ENCODE data around the gene DHRSX. TPM values are rescaled to one million over a fixed set of nuclear protein-coding genes. Genes with fewer than 3 reads are reported as not detected.

DHRSX gene
- total and polyA plus RNA-seq, 2 donors (not counting 1 experiment from before 2014, with no cell fraction given): 23.7 to 25.6 TPM

DNA sequence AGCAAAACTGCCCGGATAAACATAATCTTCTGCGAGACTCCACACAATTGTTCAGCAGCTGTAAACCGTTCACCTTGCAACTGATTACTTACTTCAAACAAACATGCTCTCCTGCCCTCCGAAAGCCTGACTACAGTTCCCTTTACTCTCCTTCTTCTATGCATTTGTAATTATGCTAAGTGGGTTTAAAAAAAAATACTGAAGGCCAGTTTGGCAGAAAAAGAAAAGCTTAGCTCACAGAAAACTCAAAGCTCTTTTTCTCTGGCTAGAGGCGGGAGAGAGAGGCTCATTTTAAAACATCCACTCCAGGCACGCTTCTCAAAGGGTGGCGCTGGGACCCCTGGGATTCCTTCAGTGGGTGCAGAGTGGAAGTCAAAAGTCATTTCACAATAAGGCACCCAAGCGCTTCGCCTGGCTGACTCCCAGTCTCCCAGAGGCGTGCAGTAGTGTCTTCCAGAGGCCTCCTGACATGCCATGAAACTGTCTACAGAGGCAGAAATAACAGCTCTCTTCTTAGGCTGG lies 1.9 kb downstream of the DHRSX start:
- Histone ChIP-seq H2AFZ (ENCODE audit: low read length) (no peak overlapping the region), H3K79me2 (ENCODE audit: control insufficient read depth, insufficient read depth, low read length) (peaks cover 45% of the 10 kb centered on the region), H3K4me3 (replicated peaks in 1 of 4; ENCODE audit: control extremely low read depth in 1 of 4, insufficient read depth in 1 of 4, low read depth in 3 of 4, low read length in 4 of 4) (peak overlapping the region; percentile 73 to 89 (median 84)), H3K27me3 (ENCODE audit: control insufficient read depth, insufficient read depth, low read length) (no peaks in the 10 kb centered on the region), H3K9ac (ENCODE audit: insufficient read depth, low read length) (no peak overlapping the region), H3K27ac (ENCODE audit: insufficient read depth, low read length) (peak overlapping the region; percentile 34), H3K36me3 (ENCODE audit: control insufficient read depth, insufficient read depth, low read length) (no peaks in the 10 kb centered on the region), H3K9me3 (ENCODE audit: control insufficient read depth, insufficient read depth, low read depth, low read length) (no peaks in the 10 kb centered on the region), H4K20me1 (ENCODE audit: control insufficient read depth, extremely low read depth, insufficient read depth, low read length) (no peaks in the 10 kb centered on the region), H3K4me2 (ENCODE audit: extremely low read depth, insufficient read depth, low read length) (peak overlapping the region; percentile 90), H3K4me1 (ENCODE audit: control insufficient read depth, extremely low read depth, insufficient read depth, low read length) (peaks cover 10% of the 10 kb centered on the region)
- peak; percentile 23 to 47 for DNase-seq (ENCODE audit: low read depth in 2 of 2)
- TF ChIP-seq EZH2 (IDR thresholded peaks at IDR 0.05; ENCODE audit: low read length, missing control alignments): no peak
- TF ChIP-seq, protein P1, sequence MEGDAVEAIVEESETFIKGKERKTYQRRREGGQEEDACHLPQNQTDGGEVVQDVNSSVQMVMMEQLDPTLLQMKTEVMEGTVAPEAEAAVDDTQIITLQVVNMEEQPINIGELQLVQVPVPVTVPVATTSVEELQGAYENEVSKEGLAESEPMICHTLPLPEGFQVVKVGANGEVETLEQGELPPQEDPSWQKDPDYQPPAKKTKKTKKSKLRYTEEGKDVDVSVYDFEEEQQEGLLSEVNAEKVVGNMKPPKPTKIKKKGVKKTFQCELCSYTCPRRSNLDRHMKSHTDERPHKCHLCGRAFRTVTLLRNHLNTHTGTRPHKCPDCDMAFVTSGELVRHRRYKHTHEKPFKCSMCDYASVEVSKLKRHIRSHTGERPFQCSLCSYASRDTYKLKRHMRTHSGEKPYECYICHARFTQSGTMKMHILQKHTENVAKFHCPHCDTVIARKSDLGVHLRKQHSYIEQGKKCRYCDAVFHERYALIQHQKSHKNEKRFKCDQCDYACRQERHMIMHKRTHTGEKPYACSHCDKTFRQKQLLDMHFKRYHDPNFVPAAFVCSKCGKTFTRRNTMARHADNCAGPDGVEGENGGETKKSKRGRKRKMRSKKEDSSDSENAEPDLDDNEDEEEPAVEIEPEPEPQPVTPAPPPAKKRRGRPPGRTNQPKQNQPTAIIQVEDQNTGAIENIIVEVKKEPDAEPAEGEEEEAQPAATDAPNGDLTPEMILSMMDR (conservative IDR thresholded peaks at IDR 0.05 in 1 of 2, IDR thresholded peaks at IDR 0.05 in 1 of 2; ENCODE audit: low read depth in 1 of 2, low read length in 2 of 2): no peak

GRCh38 chrX:2497961-2498780 lies 2.6 kb downstream of the DHRSX start:
- no peak for TF ChIP-seq EZH2 (IDR thresholded peaks at IDR 0.05; ENCODE audit: low read length, missing control alignments)
- TF ChIP-seq, protein P1 (conservative IDR thresholded peaks at IDR 0.05 in 1 of 2, IDR thresholded peaks at IDR 0.05 in 1 of 2; ENCODE audit: low read depth in 1 of 2, low read length in 2 of 2): no peak
- H3K27me3 ChIP-seq (ENCODE audit: control insufficient read depth, insufficient read depth, low read length): no peaks in the 10 kb centered on the region
- H3K4me3 ChIP-seq (replicated peaks in 1 of 4; ENCODE audit: control extremely low read depth in 1 of 4, insufficient read depth in 1 of 4, low read depth in 3 of 4, low read length in 4 of 4): peak overlapping the region; percentile 73 to 89 (median 84)
- H3K27ac ChIP-seq (ENCODE audit: insufficient read depth, low read length): peak overlapping the region; percentile 34
- H3K4me2 ChIP-seq (ENCODE audit: extremely low read depth, insufficient read depth, low read length): peak overlapping the region; percentile 90
- peaks cover 45% of the 10 kb centered on the region for H3K79me2 ChIP-seq (ENCODE audit: control insufficient read depth, insufficient read depth, low read length)
- no peak overlapping the region for H2AFZ ChIP-seq (ENCODE audit: low read length)
- H3K36me3 ChIP-seq (ENCODE audit: control insufficient read depth, insufficient read depth, low read length): no peaks in the 10 kb centered on the region
- no peaks in the 10 kb centered on the region for H4K20me1 ChIP-seq (ENCODE audit: control insufficient read depth, extremely low read depth, insufficient read depth, low read length)
- no peaks in the 10 kb centered on the region for H3K9me3 ChIP-seq (ENCODE audit: control insufficient read depth, insufficient read depth, low read depth, low read length)
- H3K9ac ChIP-seq (ENCODE audit: insufficient read depth, low read length): no peak overlapping the region
- H3K4me1 ChIP-seq (ENCODE audit: control insufficient read depth, extremely low read depth, insufficient read depth, low read length): peaks cover 10% of the 10 kb centered on the region
- DNase-seq (ENCODE audit: low read depth in 2 of 2): peak; percentile 55 to 85

GRCh38 chrX:2495595-2495994 lies 5.2 kb downstream of the DHRSX start:
- Histone ChIP-seq H2AFZ (ENCODE audit: low read length) (no peak overlapping the region), H4K20me1 (ENCODE audit: control insufficient read depth, extremely low read depth, insufficient read depth, low read length) (no peaks in the 10 kb centered on the region), H3K9ac (ENCODE audit: insufficient read depth, low read length) (no peak overlapping the region)

More at GRCh38 chrX:2495595-2495994, 5.2 kb downstream of the DHRSX start:
- no peak overlapping the region for H3K4me3 ChIP-seq (replicated peaks in 1 of 4; ENCODE audit: control extremely low read depth in 1 of 4, insufficient read depth in 1 of 4, low read depth in 3 of 4, low read length in 4 of 4)
- TF ChIP-seq, protein P1 (conservative IDR thresholded peaks at IDR 0.05 in 1 of 2, IDR thresholded peaks at IDR 0.05 in 1 of 2; ENCODE audit: low read depth in 1 of 2, low read length in 2 of 2): no peak
- no peak for TF ChIP-seq EZH2 (IDR thresholded peaks at IDR 0.05; ENCODE audit: low read length, missing control alignments)
- H3K36me3 ChIP-seq (ENCODE audit: control insufficient read depth, insufficient read depth, low read length): no peaks in the 10 kb centered on the region
- H3K4me1 ChIP-seq (ENCODE audit: control insufficient read depth, extremely low read depth, insufficient read depth, low read length): peaks cover 10% of the 10 kb centered on the region
- H3K27ac ChIP-seq (ENCODE audit: insufficient read depth, low read length): no peak overlapping the region
- no peaks in the 10 kb centered on the region for H3K27me3 ChIP-seq (ENCODE audit: control insufficient read depth, insufficient read depth, low read length)
- no peak for DNase-seq (ENCODE audit: low read depth in 2 of 2)
- H3K79me2 ChIP-seq (ENCODE audit: control insufficient read depth, insufficient read depth, low read length): peaks cover 58% of the 10 kb centered on the region
- H3K9me3 ChIP-seq (ENCODE audit: control insufficient read depth, insufficient read depth, low read depth, low read length): no peaks in the 10 kb centered on the region
- no peak overlapping the region for H3K4me2 ChIP-seq (ENCODE audit: extremely low read depth, insufficient read depth, low read length)
